Measurements from ENCODE around the gene ANXA2R. TPM values are rescaled to one million over a fixed set of nuclear protein-coding genes. Genes with fewer than 3 reads are reported as not detected.

ANXA2R gene
- total and polyA plus RNA-seq, 10 donors = 10.0 to 44.5 (median 17.0) TPM

DNA sequence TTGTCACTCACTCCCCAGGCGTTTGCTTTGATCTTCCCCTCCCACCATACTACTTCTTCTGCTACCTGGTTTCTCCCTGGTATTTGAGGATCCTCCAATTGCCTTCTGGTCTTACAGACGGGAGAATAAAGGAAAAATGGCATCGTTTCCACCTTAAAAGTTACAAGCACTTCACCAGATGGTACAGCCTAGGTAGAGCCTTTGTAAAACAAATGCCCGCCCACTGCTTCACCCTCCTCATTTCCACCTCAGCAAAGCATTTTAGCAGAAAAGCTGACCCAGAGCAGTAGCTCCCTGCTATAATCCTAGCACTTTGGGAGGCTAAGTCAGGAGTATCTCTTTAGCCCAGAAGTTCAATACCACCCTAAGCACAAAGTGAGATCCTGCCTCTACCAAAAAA is 5.1 kb upstream of the ANXA2R start:
- Histone ChIP-seq H3K4me3 (no peak overlapping the region), H3K36me3 (peaks cover 0 to 20% (median 0%) of the 10 kb centered on the region in 6 donors), H3K4me1 (peaks cover 0 to 40% (median 18%) of the 10 kb centered on the region in 6 donors), H3K27me3 (replicated peaks in 1 of 7) (no peaks in the 10 kb centered on the region), H3K27ac (peak overlapping the region in 1 of 8 donors; percentile 2), H3K9me3 (no peaks in the 10 kb centered on the region)
- TF ChIP-seq POLR2A (IDR thresholded peaks at IDR 0.05) = no peak
- TF ChIP-seq CTCF (IDR thresholded peaks at IDR 0.05 in 8 of 11, conservative IDR thresholded peaks at IDR 0.05 in 3 of 11) = no peak
- TF ChIP-seq POLR2AphosphoS5 (IDR thresholded peaks at IDR 0.05) = no peak
- intact Hi-C loops (cut with DNase I; ENCODE audit: low total_unique reads) = loop anchor here (10.0 kb wide), 1 partner anchor 130 kb away; no protein-coding TSS in a partner anchor
- 86 to 88% (median 87%) methylated on average over 4 of the region's 4 CpGs for WGBS, 5 donors
- DNase-seq = no peak

GRCh38 chr5:43044181-43044914 is 4.2 kb upstream of the ANXA2R start:
- Histone ChIP-seq H3K4me3 (peak overlapping the region in 1 of 8 donors; percentile 46), H3K27ac (peak overlapping the region in 6 of 8 donors; percentile 42 to 56 (median 46)), H3K36me3 (peaks cover 0 to 14% (median 0%) of the 10 kb centered on the region in 6 donors), H3K9me3 (no peaks in the 10 kb centered on the region), H3K27me3 (replicated peaks in 1 of 7) (no peaks in the 10 kb centered on the region), H3K4me1 (peaks cover 0 to 48% (median 19%) of the 10 kb centered on the region in 6 donors)
- peak; percentile 74 for DNase-seq
- no peak for TF ChIP-seq CTCF (IDR thresholded peaks at IDR 0.05 in 8 of 11, conservative IDR thresholded peaks at IDR 0.05 in 3 of 11)
- TF ChIP-seq POLR2AphosphoS5 (IDR thresholded peaks at IDR 0.05) = peak; percentile 48 to 61 (median 57)
- WGBS, 5 donors = 60 to 84% (median 77%) methylated on average over 26 of the region's 26 CpGs
- intact Hi-C loops (cut with DNase I; ENCODE audit: low total_unique reads) = loop anchor here (10.0 kb wide), 1 partner anchor 130 kb away; no protein-coding TSS in a partner anchor

DNA sequence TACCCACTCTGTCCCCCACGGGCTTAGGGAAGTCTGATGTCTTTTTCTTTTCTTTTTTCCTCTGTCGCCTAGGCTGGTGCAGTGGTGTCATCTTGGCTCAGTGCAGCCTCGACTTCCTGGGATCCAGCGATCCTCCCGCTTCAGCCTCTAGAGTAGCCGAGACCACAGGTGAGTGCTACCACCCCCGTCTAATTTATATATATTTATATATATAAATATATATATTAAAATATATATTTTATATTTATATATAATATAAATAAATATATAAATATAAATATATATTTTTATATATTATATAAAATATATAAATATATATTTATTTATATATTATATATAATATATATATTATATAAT is 3.3 kb upstream of the ANXA2R start:
- TF ChIP-seq POLR2AphosphoS5 (IDR thresholded peaks at IDR 0.05) (no peak), POLR2A (IDR thresholded peaks at IDR 0.05) (no peak), CTCF (IDR thresholded peaks at IDR 0.05 in 8 of 11, conservative IDR thresholded peaks at IDR 0.05 in 3 of 11) (no peak)
- Histone ChIP-seq H3K27ac (peak overlapping the region; percentile 96 to 99 (median 98)), H3K36me3 (peaks cover 0 to 14% (median 0%) of the 10 kb centered on the region in 6 donors), H3K4me1 (peaks cover 0 to 57% (median 26%) of the 10 kb centered on the region in 6 donors), H3K4me3 (peak overlapping the region; percentile 42 to 85 (median 54)), H3K9me3 (no peaks in the 10 kb centered on the region), H3K27me3 (replicated peaks in 1 of 7) (no peaks in the 10 kb centered on the region)
- 3 to 6% (median 5%) methylated on average over 6 to 7 of the region's 7 CpGs for WGBS, 5 donors
- intact Hi-C loops (cut with DNase I; ENCODE audit: low total_unique reads) = loop anchor here (2.0 to 10.0 kb wide), 2 partner anchors 49 to 129 kb away; no protein-coding TSS in a partner anchor
- no peak for DNase-seq

All from spleen (tissue), 11 donors.